ENCODE measurements around the gene CLPSL1. TPM values are rescaled to one million over a fixed set of nuclear protein-coding genes. Genes with fewer than 3 reads are reported as not detected.
A peak's percentile ranks its signal among the peaks of the same experiment; 100 is the strongest.

Gene CLPSL1
- total RNA-seq, 4 donors from 2014 or later: not detected

GRCh38 chr6:35817515-35817914 lies 36.7 kb downstream of the CLPSL1 start:
- Histone ChIP-seq H3K4me3 (no peak overlapping the region), H3K4me1 (no peaks in the 10 kb centered on the region), H3K36me3 (no peaks in the 10 kb centered on the region), H3K9me3 (no peaks in the 10 kb centered on the region), H3K27me3 (no peaks in the 10 kb centered on the region), H3K27ac (no peak overlapping the region)
- TF ChIP-seq, protein P1, sequence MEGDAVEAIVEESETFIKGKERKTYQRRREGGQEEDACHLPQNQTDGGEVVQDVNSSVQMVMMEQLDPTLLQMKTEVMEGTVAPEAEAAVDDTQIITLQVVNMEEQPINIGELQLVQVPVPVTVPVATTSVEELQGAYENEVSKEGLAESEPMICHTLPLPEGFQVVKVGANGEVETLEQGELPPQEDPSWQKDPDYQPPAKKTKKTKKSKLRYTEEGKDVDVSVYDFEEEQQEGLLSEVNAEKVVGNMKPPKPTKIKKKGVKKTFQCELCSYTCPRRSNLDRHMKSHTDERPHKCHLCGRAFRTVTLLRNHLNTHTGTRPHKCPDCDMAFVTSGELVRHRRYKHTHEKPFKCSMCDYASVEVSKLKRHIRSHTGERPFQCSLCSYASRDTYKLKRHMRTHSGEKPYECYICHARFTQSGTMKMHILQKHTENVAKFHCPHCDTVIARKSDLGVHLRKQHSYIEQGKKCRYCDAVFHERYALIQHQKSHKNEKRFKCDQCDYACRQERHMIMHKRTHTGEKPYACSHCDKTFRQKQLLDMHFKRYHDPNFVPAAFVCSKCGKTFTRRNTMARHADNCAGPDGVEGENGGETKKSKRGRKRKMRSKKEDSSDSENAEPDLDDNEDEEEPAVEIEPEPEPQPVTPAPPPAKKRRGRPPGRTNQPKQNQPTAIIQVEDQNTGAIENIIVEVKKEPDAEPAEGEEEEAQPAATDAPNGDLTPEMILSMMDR (IDR thresholded peaks at IDR 0.05): no peak
- TF ChIP-seq POLR2A (IDR thresholded peaks at IDR 0.05) (no peak), EP300 (IDR thresholded peaks at IDR 0.05) (no peak), POLR2AphosphoS5 (IDR thresholded peaks at IDR 0.05) (no peak)
- DNase-seq (ENCODE audit: low spot score in 2 of 2): no peak

DNA sequence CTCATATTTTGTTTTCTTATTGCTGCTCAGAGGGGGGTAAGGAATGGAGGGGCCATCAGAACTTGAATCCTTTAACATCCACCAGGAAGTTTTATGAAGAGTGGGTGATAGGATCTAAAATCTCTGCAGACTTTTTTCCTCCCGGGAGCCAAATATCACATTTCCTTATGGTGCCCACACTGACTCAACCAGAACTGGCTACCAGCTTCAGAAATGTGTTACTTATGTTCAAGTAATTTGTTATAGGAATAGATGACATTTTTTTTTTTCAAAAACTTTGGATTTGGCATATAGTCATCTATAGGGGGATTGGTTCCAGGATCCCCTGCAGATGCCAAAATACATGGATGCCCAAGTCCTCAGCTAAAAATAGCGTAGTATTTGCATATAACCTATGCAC lies 42.8 kb downstream of the CLPSL1 start:
- no peaks in the 10 kb centered on the region for H3K27me3 ChIP-seq
- TF ChIP-seq, protein P1 (IDR thresholded peaks at IDR 0.05): no peak
- TF ChIP-seq EP300 (IDR thresholded peaks at IDR 0.05): no peak
- no peak for TF ChIP-seq POLR2AphosphoS5 (IDR thresholded peaks at IDR 0.05)
- H3K9me3 ChIP-seq: no peaks in the 10 kb centered on the region
- 84% methylated on average over 2 of the region's 2 CpGs for WGBS
- H3K4me3 ChIP-seq: no peak overlapping the region
- no peaks in the 10 kb centered on the region for H3K36me3 ChIP-seq
- no peak for DNase-seq (ENCODE audit: low spot score in 2 of 2)
- no peaks in the 10 kb centered on the region for H3K4me1 ChIP-seq
- H3K27ac ChIP-seq: no peak overlapping the region

DNA sequence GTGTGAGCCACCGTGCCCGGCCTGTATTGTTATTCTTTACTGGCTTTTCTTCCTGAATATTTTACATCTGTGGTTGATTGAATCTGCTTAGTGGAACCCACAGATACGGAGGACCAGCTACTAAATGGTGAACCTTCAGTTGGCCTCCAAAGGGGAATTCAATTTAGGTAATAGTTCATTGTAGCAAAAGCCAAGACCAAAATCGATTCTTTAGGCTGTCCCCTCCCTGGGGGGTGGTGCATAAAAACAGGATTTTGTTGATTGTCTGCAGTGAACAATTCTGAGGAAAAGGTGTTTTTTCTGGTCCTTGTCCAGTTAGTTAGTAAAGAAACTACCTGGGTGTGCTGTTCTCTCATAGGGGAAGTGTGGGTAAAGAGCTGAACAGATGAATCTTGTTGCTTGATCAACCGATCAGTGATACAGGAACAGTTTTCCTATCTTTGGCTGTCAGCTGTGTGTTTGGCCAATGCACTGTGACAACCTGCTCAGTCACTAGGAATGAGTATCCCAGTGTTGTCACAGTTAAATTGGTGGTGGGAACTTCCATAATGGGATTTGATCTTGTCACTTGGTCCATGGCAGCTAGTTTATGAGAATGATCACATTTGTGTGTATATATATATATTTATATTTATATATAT lies 43.9 kb downstream of the CLPSL1 start:
- Histone ChIP-seq H3K4me3 (no peak overlapping the region), H3K27me3 (no peaks in the 10 kb centered on the region), H3K4me1 (no peaks in the 10 kb centered on the region), H3K9me3 (no peaks in the 10 kb centered on the region), H3K36me3 (no peaks in the 10 kb centered on the region), H3K27ac (no peak overlapping the region)
- WGBS: 82% methylated on average over 5 of the region's 5 CpGs
- TF ChIP-seq POLR2A (IDR thresholded peaks at IDR 0.05): no peak
- TF ChIP-seq POLR2AphosphoS5 (IDR thresholded peaks at IDR 0.05): no peak
- TF ChIP-seq EP300 (IDR thresholded peaks at IDR 0.05): no peak
- TF ChIP-seq, protein P1 (IDR thresholded peaks at IDR 0.05): no peak
- peak in 1 of 2 donors; percentile 34 for DNase-seq (ENCODE audit: low spot score in 2 of 2)

- DNase-seq (ENCODE audit: low spot score in 2 of 2): no peak
- 98% methylated on average over 5 of the region's 5 CpGs for WGBS
- no peaks in the 10 kb centered on the region for H3K27me3 ChIP-seq
- no peak overlapping the region for H3K4me3 ChIP-seq
- no peak overlapping the region for H3K27ac ChIP-seq
- TF ChIP-seq POLR2AphosphoS5 (IDR thresholded peaks at IDR 0.05) (no peak), POLR2A (IDR thresholded peaks at IDR 0.05) (no peak), EP300 (IDR thresholded peaks at IDR 0.05) (no peak)
- TF ChIP-seq, protein P1 (IDR thresholded peaks at IDR 0.05): no peak
- no peaks in the 10 kb centered on the region for H3K36me3 ChIP-seq
- H3K4me1 ChIP-seq: no peaks in the 10 kb centered on the region
- no peaks in the 10 kb centered on the region for H3K9me3 ChIP-seq
These were observed 48.5 kb downstream of the CLPSL1 start for GRCh38 chr6:35829306-35829705.

GRCh38 chr6:35831257-35832007 lies 50.6 kb downstream of the CLPSL1 start:
- Histone ChIP-seq H3K36me3 (peaks cover 12% of the 10 kb centered on the region), H3K9me3 (no peaks in the 10 kb centered on the region), H3K27ac (no peak overlapping the region), H3K4me1 (no peaks in the 10 kb centered on the region), H3K27me3 (no peaks in the 10 kb centered on the region), H3K4me3 (no peak overlapping the region)
- no peak for TF ChIP-seq POLR2A (IDR thresholded peaks at IDR 0.05)
- no peak for TF ChIP-seq POLR2AphosphoS5 (IDR thresholded peaks at IDR 0.05)
- TF ChIP-seq, protein P1 (IDR thresholded peaks at IDR 0.05): no peak
- no peak for TF ChIP-seq EP300 (IDR thresholded peaks at IDR 0.05)
- DNase-seq (ENCODE audit: low spot score in 2 of 2): no peak
- 97% methylated on average over 5 of the region's 5 CpGs for WGBS
